Measurements from ENCODE around the gene SH3TC1.

DNA sequence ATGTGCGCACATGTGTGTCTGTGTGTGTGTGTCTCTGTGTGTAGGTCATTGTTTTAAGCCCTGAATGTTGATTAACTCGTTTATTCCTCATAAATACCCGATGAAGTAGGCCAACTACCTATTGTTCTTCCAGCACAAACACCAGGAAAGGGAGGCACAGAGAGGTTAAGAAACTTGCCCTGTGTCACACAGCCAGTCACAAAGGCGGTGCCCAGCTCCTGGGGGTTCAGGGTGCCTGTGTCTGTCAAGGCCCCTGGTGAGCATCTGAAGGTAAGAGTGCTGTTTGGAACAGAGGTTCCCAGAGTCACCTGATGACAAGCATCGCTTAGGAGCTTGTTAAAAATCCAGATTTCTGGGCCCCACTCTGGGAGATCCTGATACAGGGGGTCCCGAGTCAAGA lies 18.0 kb upstream of the SH3TC1 start:
- TF ChIP-seq, protein P1, sequence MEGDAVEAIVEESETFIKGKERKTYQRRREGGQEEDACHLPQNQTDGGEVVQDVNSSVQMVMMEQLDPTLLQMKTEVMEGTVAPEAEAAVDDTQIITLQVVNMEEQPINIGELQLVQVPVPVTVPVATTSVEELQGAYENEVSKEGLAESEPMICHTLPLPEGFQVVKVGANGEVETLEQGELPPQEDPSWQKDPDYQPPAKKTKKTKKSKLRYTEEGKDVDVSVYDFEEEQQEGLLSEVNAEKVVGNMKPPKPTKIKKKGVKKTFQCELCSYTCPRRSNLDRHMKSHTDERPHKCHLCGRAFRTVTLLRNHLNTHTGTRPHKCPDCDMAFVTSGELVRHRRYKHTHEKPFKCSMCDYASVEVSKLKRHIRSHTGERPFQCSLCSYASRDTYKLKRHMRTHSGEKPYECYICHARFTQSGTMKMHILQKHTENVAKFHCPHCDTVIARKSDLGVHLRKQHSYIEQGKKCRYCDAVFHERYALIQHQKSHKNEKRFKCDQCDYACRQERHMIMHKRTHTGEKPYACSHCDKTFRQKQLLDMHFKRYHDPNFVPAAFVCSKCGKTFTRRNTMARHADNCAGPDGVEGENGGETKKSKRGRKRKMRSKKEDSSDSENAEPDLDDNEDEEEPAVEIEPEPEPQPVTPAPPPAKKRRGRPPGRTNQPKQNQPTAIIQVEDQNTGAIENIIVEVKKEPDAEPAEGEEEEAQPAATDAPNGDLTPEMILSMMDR (conservative IDR thresholded peaks at IDR 0.05; ENCODE audit: low read length): no peak
- TF ChIP-seq EZH2phosphoT487 (IDR thresholded peaks at IDR 0.05; ENCODE audit: borderline replicate concordance): no peak
